Panc1 (cell line): Measurements from ENCODE around the gene HOXB3.

Source experiments
- POLR2AphosphoS5 ChIP-seq: IDR thresholded peaks from 2 replicates; pipeline ENCODE4 v1.6.1; 2012; ENCODE audit warnings: mild to moderate bottlenecking, low read depth, low read length, moderate library complexity
- SIN3A ChIP-seq: IDR thresholded peaks from 2 replicates; pipeline ENCODE4 v1.6.1; 2012; ENCODE audit warnings: low read depth, mild to moderate bottlenecking, low read length, moderate library complexity, borderline replicate concordance; ENCODE audit not compliant: insufficient read depth
- TCF7L2 ChIP-seq: IDR thresholded peaks from 2 replicates; pipeline ENCODE4 v1.6.1; 2011; ENCODE audit warnings: mild to moderate bottlenecking, low read depth, low read length, inconsistent platforms
- TF ChIP-seq, protein P1 (sequence below): fragments of 450-650 bp; IDR thresholded peaks from 2 replicates; pipeline ENCODE4 v1.5.1; 2017; ENCODE audit warnings: mild to moderate bottlenecking

DNA sequence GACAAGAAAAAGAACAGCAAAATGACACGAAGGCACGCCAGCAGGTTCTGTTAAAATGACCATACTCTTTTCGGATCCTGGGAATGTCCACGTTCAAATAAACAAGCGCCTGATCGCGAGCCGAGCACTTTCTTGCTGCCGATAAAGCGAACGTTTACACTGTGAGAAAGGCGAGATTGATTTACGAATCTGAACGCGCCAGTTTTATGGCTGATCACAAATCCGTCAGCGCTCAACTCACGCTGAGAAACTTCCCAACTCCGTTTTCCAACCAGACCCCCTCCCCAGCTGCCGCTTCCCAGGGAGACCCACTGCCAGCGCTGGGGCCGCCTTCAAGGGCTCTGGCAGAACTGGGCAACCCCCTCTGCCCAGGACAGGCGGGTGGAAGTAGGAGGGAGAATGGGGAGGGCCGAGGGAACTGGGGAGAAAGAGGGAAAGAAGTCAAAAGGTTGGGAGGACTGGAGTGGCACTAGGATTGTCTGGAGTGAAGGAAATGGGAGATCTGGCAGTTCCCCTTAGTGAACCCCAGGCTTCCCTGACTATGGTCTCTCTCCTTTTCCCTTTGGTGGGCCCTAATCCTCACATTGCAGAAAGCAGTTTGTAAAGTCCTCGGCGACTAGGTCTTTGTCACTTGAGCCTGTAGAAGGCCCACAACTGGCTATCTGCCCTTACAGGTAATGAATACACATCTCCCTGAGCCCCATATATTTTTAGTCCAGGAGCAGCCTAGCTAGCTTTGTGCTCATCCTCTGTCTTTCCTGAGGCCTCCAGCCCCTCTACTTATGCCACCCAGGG is 18.8 kb downstream of the HOXB3 start:
- TF ChIP-seq, protein P1, sequence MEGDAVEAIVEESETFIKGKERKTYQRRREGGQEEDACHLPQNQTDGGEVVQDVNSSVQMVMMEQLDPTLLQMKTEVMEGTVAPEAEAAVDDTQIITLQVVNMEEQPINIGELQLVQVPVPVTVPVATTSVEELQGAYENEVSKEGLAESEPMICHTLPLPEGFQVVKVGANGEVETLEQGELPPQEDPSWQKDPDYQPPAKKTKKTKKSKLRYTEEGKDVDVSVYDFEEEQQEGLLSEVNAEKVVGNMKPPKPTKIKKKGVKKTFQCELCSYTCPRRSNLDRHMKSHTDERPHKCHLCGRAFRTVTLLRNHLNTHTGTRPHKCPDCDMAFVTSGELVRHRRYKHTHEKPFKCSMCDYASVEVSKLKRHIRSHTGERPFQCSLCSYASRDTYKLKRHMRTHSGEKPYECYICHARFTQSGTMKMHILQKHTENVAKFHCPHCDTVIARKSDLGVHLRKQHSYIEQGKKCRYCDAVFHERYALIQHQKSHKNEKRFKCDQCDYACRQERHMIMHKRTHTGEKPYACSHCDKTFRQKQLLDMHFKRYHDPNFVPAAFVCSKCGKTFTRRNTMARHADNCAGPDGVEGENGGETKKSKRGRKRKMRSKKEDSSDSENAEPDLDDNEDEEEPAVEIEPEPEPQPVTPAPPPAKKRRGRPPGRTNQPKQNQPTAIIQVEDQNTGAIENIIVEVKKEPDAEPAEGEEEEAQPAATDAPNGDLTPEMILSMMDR = no peak
- TF ChIP-seq SIN3A (peak; percentile 26; the same call in 1 of the 2 replicates), TCF7L2 (peak; percentile 79), POLR2AphosphoS5 (no peak; the same call in 1 of the 2 replicates)
